SK-N-DZ (cell line): ENCODE data around the gene ZNF768.

Experiments used
- small RNA-seq, 2 experiments: library from RNA; depleted of rRNA; stranded (forward); fragments of <200 nt; gene quantifications; one replicate each; pipeline ENCODE3, GENCODE V24; 2014

ZNF768 gene

Small RNA genes lying within 50 kb of the gene (small RNA-seq; reads per million reads assigned to genes)
- 0 reads per million in 2 experiments for gene MIR4518
- 0.04 to 0.08 reads per million in 2 experiments for gene RNU7-61P
